ENCODE results near the gene SLC25A20.
"Not testable (repeated sequence)": the region's sequence is repeated elsewhere in the genome, so short reads cannot be mapped to it uniquely, and the experiment has no call there.

SLC25A20 gene

GRCh38 chr3:48847504-48848423 lies 50.9 kb downstream of the SLC25A20 start, which contains the start of gene PRKAR2A:
Gene PRKAR2A (minus strand): TSS chr3:48847874. CDS start chr3:48847596, 278 bp downstream.
- Histone ChIP-seq H3K4me3 (ENCODE audit: low read length in 2 of 2) (peak within 1 kb of the TSS; percentile 90 to 96), H3K27me3 (ENCODE audit: control insufficient read depth in 2 of 2, insufficient read depth in 2 of 2, low read length in 2 of 2) (no peaks in the 10 kb centered on the region), H3K36me3 (ENCODE audit: control insufficient read depth in 2 of 2, insufficient read depth in 2 of 2, low read length in 2 of 2) (no peaks in the 10 kb centered on the region), H3K9me3 (ENCODE audit: control insufficient read depth in 2 of 2, low read length in 2 of 2) (no peaks in the 10 kb centered on the region), H3K4me1 (ENCODE audit: control insufficient read depth in 2 of 2, insufficient read depth in 2 of 2, low read length in 2 of 2) (peaks cover 16% of the 10 kb centered on the region in 2 donors), H3K27ac (ENCODE audit: low read depth in 2 of 2, low read length in 2 of 2) (peak within 1 kb of the TSS; percentile 94 to 95), H3K9ac (ENCODE audit: low read depth in 1 of 2, low read length in 2 of 2) (peak within 1 kb of the TSS; percentile 83 to 84)

GRCh38 chr3:48847053-48847503 lies 51.6 kb downstream of the SLC25A20 start:
- H3K27me3 ChIP-seq (ENCODE audit: control insufficient read depth in 2 of 2, insufficient read depth in 2 of 2, low read length in 2 of 2): no peaks in the 10 kb centered on the region
- peaks cover 16% of the 10 kb centered on the region in 2 donors for H3K4me1 ChIP-seq (ENCODE audit: control insufficient read depth in 2 of 2, insufficient read depth in 2 of 2, low read length in 2 of 2)
- H3K36me3 ChIP-seq (ENCODE audit: control insufficient read depth in 2 of 2, insufficient read depth in 2 of 2, low read length in 2 of 2): no peaks in the 10 kb centered on the region
- H3K9me3 ChIP-seq (ENCODE audit: control insufficient read depth in 2 of 2, low read length in 2 of 2): no peaks in the 10 kb centered on the region
- H3K27ac ChIP-seq (ENCODE audit: low read depth in 2 of 2, low read length in 2 of 2): peak overlapping the region; percentile 94 to 95
- peak overlapping the region; percentile 68 to 84 for H3K9ac ChIP-seq (ENCODE audit: low read depth in 1 of 2, low read length in 2 of 2)
- H3K4me3 ChIP-seq (ENCODE audit: low read length in 2 of 2): peak overlapping the region; percentile 90 to 96

GRCh38 chr3:48845170-48845569 lies 53.5 kb downstream of the SLC25A20 start:
- Histone ChIP-seq H3K36me3 (ENCODE audit: control insufficient read depth in 2 of 2, insufficient read depth in 2 of 2, low read length in 2 of 2) (no peaks in the 10 kb centered on the region), H3K9ac (ENCODE audit: low read depth in 1 of 2, low read length in 2 of 2) (no peak overlapping the region), H3K27ac (ENCODE audit: low read depth in 2 of 2, low read length in 2 of 2) (no peak overlapping the region), H3K27me3 (ENCODE audit: control insufficient read depth in 2 of 2, insufficient read depth in 2 of 2, low read length in 2 of 2) (no peaks in the 10 kb centered on the region), H3K4me1 (ENCODE audit: control insufficient read depth in 2 of 2, insufficient read depth in 2 of 2, low read length in 2 of 2) (peaks cover 16% of the 10 kb centered on the region in 2 donors), H3K4me3 (ENCODE audit: low read length in 2 of 2) (peak overlapping the region in 1 of 2 donors; percentile 14), H3K9me3 (ENCODE audit: control insufficient read depth in 2 of 2, low read length in 2 of 2) (no peaks in the 10 kb centered on the region)

- no peaks in the 10 kb centered on the region for H3K4me1 ChIP-seq (ENCODE audit: control insufficient read depth in 2 of 2, insufficient read depth in 2 of 2, low read length in 2 of 2)
- no peaks in the 10 kb centered on the region for H3K36me3 ChIP-seq (ENCODE audit: control insufficient read depth in 2 of 2, insufficient read depth in 2 of 2, low read length in 2 of 2)
- H3K9me3 ChIP-seq (ENCODE audit: control insufficient read depth in 2 of 2, low read length in 2 of 2): no peaks in the 10 kb centered on the region
- H3K9ac ChIP-seq (ENCODE audit: low read depth in 1 of 2, low read length in 2 of 2): no peak overlapping the region
- no peak overlapping the region for H3K4me3 ChIP-seq (ENCODE audit: low read length in 2 of 2)
- no peak overlapping the region for H3K27ac ChIP-seq (ENCODE audit: low read depth in 2 of 2, low read length in 2 of 2)
- no peaks in the 10 kb centered on the region for H3K27me3 ChIP-seq (ENCODE audit: control insufficient read depth in 2 of 2, insufficient read depth in 2 of 2, low read length in 2 of 2)
Measured at GRCh38 chr3:48837163-48837562, 61.5 kb downstream of the SLC25A20 start.

- no peaks in the 10 kb centered on the region for H3K36me3 ChIP-seq (ENCODE audit: control insufficient read depth in 2 of 2, insufficient read depth in 2 of 2, low read length in 2 of 2)
- H3K9ac ChIP-seq (ENCODE audit: low read depth in 1 of 2, low read length in 2 of 2): no peak overlapping the region
- H3K4me1 ChIP-seq (ENCODE audit: control insufficient read depth in 2 of 2, insufficient read depth in 2 of 2, low read length in 2 of 2): no peaks in the 10 kb centered on the region
- no peaks in the 10 kb centered on the region for H3K9me3 ChIP-seq (ENCODE audit: control insufficient read depth in 2 of 2, low read length in 2 of 2)
- H3K4me3 ChIP-seq (ENCODE audit: low read length in 2 of 2): no peak overlapping the region
- H3K27ac ChIP-seq (ENCODE audit: low read depth in 2 of 2, low read length in 2 of 2): no peak overlapping the region
- H3K27me3 ChIP-seq (ENCODE audit: control insufficient read depth in 2 of 2, insufficient read depth in 2 of 2, low read length in 2 of 2): no peaks in the 10 kb centered on the region
Measured at GRCh38 chr3:48835650-48836366, 62.9 kb downstream of the SLC25A20 start.

GRCh38 chr3:48832684-48833083 lies 66.0 kb downstream of the SLC25A20 start:
- Histone ChIP-seq H3K4me3 (ENCODE audit: low read length in 2 of 2) (no peak overlapping the region), H3K9me3 (ENCODE audit: control insufficient read depth in 2 of 2, low read length in 2 of 2) (no peaks in the 10 kb centered on the region), H3K9ac (ENCODE audit: low read depth in 1 of 2, low read length in 2 of 2) (no peak overlapping the region), H3K27me3 (ENCODE audit: control insufficient read depth in 2 of 2, insufficient read depth in 2 of 2, low read length in 2 of 2) (no peaks in the 10 kb centered on the region), H3K4me1 (ENCODE audit: control insufficient read depth in 2 of 2, insufficient read depth in 2 of 2, low read length in 2 of 2) (no peaks in the 10 kb centered on the region), H3K27ac (ENCODE audit: low read depth in 2 of 2, low read length in 2 of 2) (no peak overlapping the region), H3K36me3 (ENCODE audit: control insufficient read depth in 2 of 2, insufficient read depth in 2 of 2, low read length in 2 of 2) (peaks cover 0 to 2% of the 10 kb centered on the region in 2 donors)

- no peaks in the 10 kb centered on the region for H3K27me3 ChIP-seq (ENCODE audit: control insufficient read depth in 2 of 2, insufficient read depth in 2 of 2, low read length in 2 of 2)
- H3K4me1 ChIP-seq (ENCODE audit: control insufficient read depth in 2 of 2, insufficient read depth in 2 of 2, low read length in 2 of 2): no peaks in the 10 kb centered on the region
- no peak overlapping the region for H3K9ac ChIP-seq (ENCODE audit: low read depth in 1 of 2, low read length in 2 of 2)
- H3K9me3 ChIP-seq (ENCODE audit: control insufficient read depth in 2 of 2, low read length in 2 of 2): no peaks in the 10 kb centered on the region
- H3K4me3 ChIP-seq (ENCODE audit: low read length in 2 of 2): no peak overlapping the region
- no peak overlapping the region for H3K27ac ChIP-seq (ENCODE audit: low read depth in 2 of 2, low read length in 2 of 2)
- peaks cover 0 to 2% of the 10 kb centered on the region in 2 donors for H3K36me3 ChIP-seq (ENCODE audit: control insufficient read depth in 2 of 2, insufficient read depth in 2 of 2, low read length in 2 of 2)
Measured at GRCh38 chr3:48830715-48831114, 68.0 kb downstream of the SLC25A20 start.

GRCh38 chr3:48829525-48829924 lies 69.2 kb downstream of the SLC25A20 start:
- not testable (repeated sequence) for H3K27me3 ChIP-seq (ENCODE audit: control insufficient read depth in 2 of 2, insufficient read depth in 2 of 2, low read length in 2 of 2); H3K9me3 ChIP-seq (ENCODE audit: control insufficient read depth in 2 of 2, low read length in 2 of 2); H3K27ac ChIP-seq (ENCODE audit: low read depth in 2 of 2, low read length in 2 of 2); H3K4me1 ChIP-seq (ENCODE audit: control insufficient read depth in 2 of 2, insufficient read depth in 2 of 2, low read length in 2 of 2); H3K9ac ChIP-seq (ENCODE audit: low read depth in 1 of 2, low read length in 2 of 2); H3K4me3 ChIP-seq (ENCODE audit: low read length in 2 of 2); H3K36me3 ChIP-seq (ENCODE audit: control insufficient read depth in 2 of 2, insufficient read depth in 2 of 2, low read length in 2 of 2)

GRCh38 chr3:48827874-48828273 lies 70.8 kb downstream of the SLC25A20 start:
- not testable (repeated sequence) for H3K27me3 ChIP-seq (ENCODE audit: control insufficient read depth in 2 of 2, insufficient read depth in 2 of 2, low read length in 2 of 2); H3K9ac ChIP-seq (ENCODE audit: low read depth in 1 of 2, low read length in 2 of 2); H3K4me3 ChIP-seq (ENCODE audit: low read length in 2 of 2); H3K4me1 ChIP-seq (ENCODE audit: control insufficient read depth in 2 of 2, insufficient read depth in 2 of 2, low read length in 2 of 2); H3K36me3 ChIP-seq (ENCODE audit: control insufficient read depth in 2 of 2, insufficient read depth in 2 of 2, low read length in 2 of 2); H3K27ac ChIP-seq (ENCODE audit: low read depth in 2 of 2, low read length in 2 of 2); H3K9me3 ChIP-seq (ENCODE audit: control insufficient read depth in 2 of 2, low read length in 2 of 2)

- Histone ChIP-seq H3K36me3 (ENCODE audit: control insufficient read depth in 2 of 2, insufficient read depth in 2 of 2, low read length in 2 of 2) (peaks cover 0 to 2% of the 10 kb centered on the region in 2 donors), H3K27ac (ENCODE audit: low read depth in 2 of 2, low read length in 2 of 2) (no peak overlapping the region)
Measured at GRCh38 chr3:48826451-48826850, 72.2 kb downstream of the SLC25A20 start.

More at GRCh38 chr3:48826451-48826850, 72.2 kb downstream of the SLC25A20 start:
- Histone ChIP-seq H3K9ac (ENCODE audit: low read depth in 1 of 2, low read length in 2 of 2) (no peak overlapping the region), H3K27me3 (ENCODE audit: control insufficient read depth in 2 of 2, insufficient read depth in 2 of 2, low read length in 2 of 2) (no peaks in the 10 kb centered on the region), H3K4me1 (ENCODE audit: control insufficient read depth in 2 of 2, insufficient read depth in 2 of 2, low read length in 2 of 2) (no peaks in the 10 kb centered on the region), H3K9me3 (ENCODE audit: control insufficient read depth in 2 of 2, low read length in 2 of 2) (no peaks in the 10 kb centered on the region), H3K4me3 (ENCODE audit: low read length in 2 of 2) (no peak overlapping the region)
